Fibroblast of lung (primary cell): Measurements from ENCODE around the gene LRRC36. TPM values are rescaled to one million over a fixed set of nuclear protein-coding genes. Genes with fewer than 3 reads are reported as not detected.
A peak's percentile ranks its signal among the peaks of the same experiment; 100 is the strongest.

ENCODE experiments used
- DNase-seq, 2 donors: peaks; one replicate each; pipeline versions ENCODE4 v3.0.0 to v3.0.0-alpha.2; 2010; ENCODE audit warnings: low read depth in 2 of 2
- H2AFZ ChIP-seq: 2 replicates; pipeline ENCODE4 v1.5.1; 2012; ENCODE audit warnings: low read length, control low read depth, inconsistent platforms
- H3K27ac ChIP-seq: 2 replicates; pipeline ENCODE4 v1.5.1; 2011; ENCODE audit warnings: low read length, control low read depth; ENCODE audit not compliant: insufficient read depth
- H3K27me3 ChIP-seq: 2 replicates; pipeline ENCODE4 v1.5.1; 2011; ENCODE audit warnings: mild to moderate bottlenecking, low read length; ENCODE audit not compliant: control insufficient read depth, insufficient read depth
- H3K36me3 ChIP-seq: 2 replicates; pipeline ENCODE4 v1.5.1; 2011; ENCODE audit warnings: low read length; ENCODE audit not compliant: control insufficient read depth, insufficient read depth
- H3K4me1 ChIP-seq: 2 replicates; pipeline ENCODE4 v1.5.1; 2011; ENCODE audit warnings: low read length; ENCODE audit not compliant: control insufficient read depth, insufficient read depth; ENCODE audit errors: extremely low read depth
- H3K4me2 ChIP-seq: 2 replicates; pipeline ENCODE4 v1.5.1; 2011; ENCODE audit warnings: low read length, control low read depth; ENCODE audit not compliant: insufficient read depth; ENCODE audit errors: extremely low read depth
- H3K4me3 ChIP-seq, 4 experiments: fragments of 200-600 bp in 1 of 4; sonication (generic) in 1 of 4; replicated peaks in 1 of 4; 2 replicates each; pipeline ENCODE4 v1.5.1; 2011 to 2016; ENCODE audit warnings: low read length in 4 of 4, low read depth in 3 of 4, mild to moderate bottlenecking in 3 of 4, control low read depth in 2 of 4, inconsistent platforms in 1 of 4, mixed read lengths in 1 of 4; ENCODE audit not compliant: insufficient read depth in 1 of 4; ENCODE audit errors: control extremely low read depth in 1 of 4
- H3K79me2 ChIP-seq: 2 replicates; pipeline ENCODE4 v1.5.1; 2012; ENCODE audit warnings: mild to moderate bottlenecking, low read length, inconsistent platforms; ENCODE audit not compliant: control insufficient read depth, insufficient read depth
- H3K9ac ChIP-seq: 2 replicates; pipeline ENCODE4 v1.5.1; 2011; ENCODE audit warnings: mild to moderate bottlenecking, low read length, control low read depth; ENCODE audit not compliant: insufficient read depth
- H3K9me3 ChIP-seq: 2 replicates; pipeline ENCODE4 v1.5.1; 2012; ENCODE audit warnings: low read depth, low read length; ENCODE audit not compliant: control insufficient read depth, insufficient read depth
- H4K20me1 ChIP-seq: 2 replicates; pipeline ENCODE4 v1.5.1; 2011; ENCODE audit warnings: low read length; ENCODE audit not compliant: control insufficient read depth, insufficient read depth; ENCODE audit errors: extremely low read depth
- CTCF ChIP-seq, 2 donors: IDR thresholded peaks in 1 of 2; conservative IDR thresholded peaks in 1 of 2; 1 replicate in 1 of 2; 2 replicates in 1 of 2; pipeline ENCODE4 v1.5.1; 2011 to 2012; ENCODE audit warnings: low read length in 2 of 2, control low read depth in 1 of 2, inconsistent platforms in 1 of 2, low read depth in 1 of 2, mild to moderate bottlenecking in 1 of 2
- EZH2 ChIP-seq: IDR thresholded peaks from 2 replicates; pipeline ENCODE4 v1.5.1; 2012; ENCODE audit warnings: low read length, control low read depth, mild to moderate bottlenecking; ENCODE audit errors: missing control alignments
- polyA plus RNA-seq, 2 donors: library from polyadenylated mRNA; depleted of rRNA in 1 of 2; stranded (reverse) in 1 of 2; unstranded in 1 of 2; fragments of >200 nt; gene quantifications; 2 replicates each; pipeline ENCODE4 v1.2.1, GENCODE V29; 2011 to 2012; ENCODE audit warnings: missing spikeins in 1 of 2
- total RNA-seq: library from RNA; depleted of rRNA; stranded (reverse); fragments of >200 nt; gene quantifications from 2 replicates; pipeline ENCODE4 v1.2.1, GENCODE V29; 2014

LRRC36 gene
- total and polyA plus RNA-seq, 2 donors (not counting 1 experiment from before 2014, with no cell fraction given), result 0.06 to 0.66 TPM

GRCh38 chr16:67277999-67278772 lies 48.4 kb upstream of the LRRC36 start:
- Histone ChIP-seq H3K4me3 (peak overlapping the region; percentile 46 to 72 (median 70)), H3K27ac (peak overlapping the region; percentile 94), H2AFZ (no peak overlapping the region), H3K4me1 (peaks cover 16% of the 10 kb centered on the region), H3K36me3 (peaks cover 7% of the 10 kb centered on the region), H3K9me3 (no peaks in the 10 kb centered on the region), H4K20me1 (no peaks in the 10 kb centered on the region), H3K4me2 (peak overlapping the region; percentile 99), H3K27me3 (no peaks in the 10 kb centered on the region), H3K9ac (peak overlapping the region; percentile 70), H3K79me2 (peaks cover 5% of the 10 kb centered on the region)
- peak; percentile 83 to 91 for DNase-seq
- TF ChIP-seq EZH2 (no peak), CTCF (conservative IDR thresholded peaks at IDR 0.05 in 1 of 2, IDR thresholded peaks at IDR 0.05 in 1 of 2; ENCODE audit: low read depth in 1 of 2, low read length in 2 of 2) (no peak)

GRCh38 chr16:67278773-67279295 lies 47.8 kb upstream of the LRRC36 start:
- H4K20me1 ChIP-seq, result no peaks in the 10 kb centered on the region
- H3K9me3 ChIP-seq, result no peaks in the 10 kb centered on the region
- TF ChIP-seq CTCF (conservative IDR thresholded peaks at IDR 0.05 in 1 of 2, IDR thresholded peaks at IDR 0.05 in 1 of 2; ENCODE audit: low read depth in 1 of 2, low read length in 2 of 2) (peak; percentile 7 to 24), EZH2 (no peak)
- no peaks in the 10 kb centered on the region for H3K27me3 ChIP-seq
- H3K9ac ChIP-seq, result peak overlapping the region; percentile 70
- H2AFZ ChIP-seq, result no peak overlapping the region
- peak overlapping the region; percentile 46 to 72 (median 70) for H3K4me3 ChIP-seq
- H3K4me2 ChIP-seq, result peak overlapping the region; percentile 99
- DNase-seq, result no peak
- H3K36me3 ChIP-seq, result peaks cover 6% of the 10 kb centered on the region
- H3K4me1 ChIP-seq, result peaks cover 16% of the 10 kb centered on the region
- H3K27ac ChIP-seq, result peak overlapping the region; percentile 94
- peaks cover 5% of the 10 kb centered on the region for H3K79me2 ChIP-seq

- H3K9ac ChIP-seq, result peak within 1 kb of the TSS; percentile 70
- TF ChIP-seq CTCF (conservative IDR thresholded peaks at IDR 0.05 in 1 of 2, IDR thresholded peaks at IDR 0.05 in 1 of 2; ENCODE audit: low read depth in 1 of 2, low read length in 2 of 2) (peak; percentile 28 to 61), EZH2 (no peak)
- no peaks in the 10 kb centered on the region for H4K20me1 ChIP-seq
Measured at GRCh38 chr16:67279296-67280089, 47.1 kb upstream of the LRRC36 start, which contains the start of gene PLEKHG4. Gene PLEKHG4 (plus strand): TSS chr16:67279532. CDS start chr16:67280045, 513 bp downstream.

More at GRCh38 chr16:67279296-67280089, 47.1 kb upstream of the LRRC36 start, which contains the start of gene PLEKHG4:
- Histone ChIP-seq H3K36me3 (peaks cover 6% of the 10 kb centered on the region), H3K9me3 (no peaks in the 10 kb centered on the region), H3K4me2 (peak within 1 kb of the TSS; percentile 99), H3K4me3 (peak within 1 kb of the TSS; percentile 46 to 72 (median 70)), H3K79me2 (peaks cover 5% of the 10 kb centered on the region), H2AFZ (peak within 1 kb of the TSS; percentile 5), H3K27me3 (no peaks in the 10 kb centered on the region), H3K27ac (peak within 1 kb of the TSS; percentile 94), H3K4me1 (peaks cover 16% of the 10 kb centered on the region)
- DNase-seq, result peak; percentile 63 to 72
